ENCODE data around the gene BMF.

DNA sequence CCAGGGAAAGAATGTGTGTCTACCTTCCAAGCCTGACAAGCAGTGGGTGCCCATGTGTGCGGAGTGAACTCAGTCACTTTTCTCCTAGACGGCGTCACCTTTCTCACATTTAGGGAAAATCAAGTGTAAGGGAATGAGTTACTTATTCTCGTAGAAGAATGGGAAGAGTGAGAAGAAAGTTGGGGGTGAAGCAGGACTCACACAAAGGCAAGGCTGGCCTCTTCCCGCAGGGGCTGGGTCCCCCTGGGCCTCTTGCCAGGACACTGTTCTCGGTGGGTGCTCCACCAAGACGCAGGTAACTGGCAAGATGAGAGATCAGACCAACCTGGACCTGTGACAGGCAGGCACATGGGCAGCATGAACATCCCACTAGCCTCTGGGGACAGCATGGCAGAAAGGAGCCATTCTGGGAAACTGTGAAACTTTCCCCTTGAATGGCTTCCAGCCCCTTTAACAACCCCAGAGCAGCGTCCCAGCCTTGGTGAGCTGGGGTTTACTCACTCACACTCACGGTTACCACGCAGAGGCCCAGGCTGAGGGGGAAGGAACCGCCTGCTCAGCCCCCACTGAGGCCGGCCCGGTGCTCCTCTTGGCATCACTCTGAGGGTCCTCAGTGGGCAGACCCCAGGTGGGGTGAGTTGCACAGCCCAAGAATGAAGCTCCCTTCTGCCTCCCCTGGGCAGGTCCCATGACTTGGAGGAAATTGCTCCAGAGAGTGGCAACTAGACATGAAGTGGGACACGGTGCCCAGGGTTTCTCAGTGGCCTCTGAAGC, 54.7 kb downstream of the BMF start:
- TF ChIP-seq POLR2A (IDR thresholded peaks at IDR 0.05; ENCODE audit: low read depth, low read length), result no peak
- no peak for TF ChIP-seq POLR2AphosphoS5 (IDR thresholded peaks at IDR 0.05; ENCODE audit: low read depth, low read length)
- no peak for TF ChIP-seq TAF1 (IDR thresholded peaks at IDR 0.05; ENCODE audit: borderline replicate concordance, low read depth, low read length)

Data from GM12892 (cell line).